ENCODE results near the gene FAAP20. TPM values are rescaled to one million over a fixed set of nuclear protein-coding genes. Genes with fewer than 3 reads are reported as not detected.
A peak's percentile ranks its signal among the peaks of the same experiment; 100 is the strongest.

FAAP20 gene
- total and polyA plus RNA-seq, 9 of the 15 experiments (the other 6 are each of a cell fraction or from before 2014, with no cell fraction given): 0.58 to 143 (median 9.9) TPM

DNA sequence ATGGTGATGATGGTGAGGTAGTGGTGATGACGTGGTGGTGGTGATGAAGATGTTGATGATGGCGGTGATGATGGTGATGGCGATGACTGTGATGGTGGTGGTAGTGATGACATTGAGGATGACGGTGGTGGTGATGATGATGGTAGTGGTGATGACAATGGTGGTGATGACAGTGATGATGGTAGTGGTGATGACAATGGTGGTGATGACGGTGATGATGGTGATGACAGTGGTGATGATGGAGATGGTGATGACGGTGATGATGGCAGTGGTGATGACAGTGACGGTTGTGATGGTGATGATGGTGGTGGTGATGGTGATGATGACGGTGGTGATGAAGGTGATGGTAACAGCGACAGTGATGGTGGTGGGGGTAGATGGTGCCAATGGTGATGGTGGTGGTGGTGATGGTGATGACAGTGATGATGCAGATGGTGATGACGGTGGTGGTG, 39.4 kb downstream of the FAAP20 start (continued):
- TF ChIP-seq, protein P1, sequence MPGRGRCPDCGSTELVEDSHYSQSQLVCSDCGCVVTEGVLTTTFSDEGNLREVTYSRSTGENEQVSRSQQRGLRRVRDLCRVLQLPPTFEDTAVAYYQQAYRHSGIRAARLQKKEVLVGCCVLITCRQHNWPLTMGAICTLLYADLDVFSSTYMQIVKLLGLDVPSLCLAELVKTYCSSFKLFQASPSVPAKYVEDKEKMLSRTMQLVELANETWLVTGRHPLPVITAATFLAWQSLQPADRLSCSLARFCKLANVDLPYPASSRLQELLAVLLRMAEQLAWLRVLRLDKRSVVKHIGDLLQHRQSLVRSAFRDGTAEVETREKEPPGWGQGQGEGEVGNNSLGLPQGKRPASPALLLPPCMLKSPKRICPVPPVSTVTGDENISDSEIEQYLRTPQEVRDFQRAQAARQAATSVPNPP (IDR thresholded peaks at IDR 0.05; ENCODE audit: borderline replicate concordance, insufficient read depth, insufficient read length): no peak
- TF ChIP-seq, protein P2, sequence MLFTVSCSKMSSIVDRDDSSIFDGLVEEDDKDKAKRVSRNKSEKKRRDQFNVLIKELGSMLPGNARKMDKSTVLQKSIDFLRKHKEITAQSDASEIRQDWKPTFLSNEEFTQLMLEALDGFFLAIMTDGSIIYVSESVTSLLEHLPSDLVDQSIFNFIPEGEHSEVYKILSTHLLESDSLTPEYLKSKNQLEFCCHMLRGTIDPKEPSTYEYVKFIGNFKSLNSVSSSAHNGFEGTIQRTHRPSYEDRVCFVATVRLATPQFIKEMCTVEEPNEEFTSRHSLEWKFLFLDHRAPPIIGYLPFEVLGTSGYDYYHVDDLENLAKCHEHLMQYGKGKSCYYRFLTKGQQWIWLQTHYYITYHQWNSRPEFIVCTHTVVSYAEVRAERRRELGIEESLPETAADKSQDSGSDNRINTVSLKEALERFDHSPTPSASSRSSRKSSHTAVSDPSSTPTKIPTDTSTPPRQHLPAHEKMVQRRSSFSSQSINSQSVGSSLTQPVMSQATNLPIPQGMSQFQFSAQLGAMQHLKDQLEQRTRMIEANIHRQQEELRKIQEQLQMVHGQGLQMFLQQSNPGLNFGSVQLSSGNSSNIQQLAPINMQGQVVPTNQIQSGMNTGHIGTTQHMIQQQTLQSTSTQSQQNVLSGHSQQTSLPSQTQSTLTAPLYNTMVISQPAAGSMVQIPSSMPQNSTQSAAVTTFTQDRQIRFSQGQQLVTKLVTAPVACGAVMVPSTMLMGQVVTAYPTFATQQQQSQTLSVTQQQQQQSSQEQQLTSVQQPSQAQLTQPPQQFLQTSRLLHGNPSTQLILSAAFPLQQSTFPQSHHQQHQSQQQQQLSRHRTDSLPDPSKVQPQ (CRISPR knock-in tag; IDR thresholded peaks at IDR 0.05; ENCODE audit: borderline replicate concordance): no peak
- TF ChIP-seq ZNF354B (CRISPR knock-in tag; IDR thresholded peaks at IDR 0.05): no peak
- TF ChIP-seq, protein P3, sequence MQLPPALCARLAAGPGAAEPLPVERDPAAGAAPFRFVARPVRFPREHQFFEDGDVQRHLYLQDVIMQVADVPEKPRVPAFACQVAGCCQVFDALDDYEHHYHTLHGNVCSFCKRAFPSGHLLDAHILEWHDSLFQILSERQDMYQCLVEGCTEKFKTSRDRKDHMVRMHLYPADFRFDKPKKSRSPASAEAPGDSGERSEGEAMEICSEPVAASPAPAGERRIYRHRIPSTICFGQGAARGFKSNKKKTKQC (CRISPR knock-in tag; IDR thresholded peaks at IDR 0.05): no peak
- TF ChIP-seq NELFE (IDR thresholded peaks at IDR 0.05; ENCODE audit: insufficient read depth, insufficient read length): no peak
- peak; percentile 84; the same call in 1 of the 2 replicates for TF ChIP-seq TSC22D4 (tag; IDR thresholded peaks at IDR 0.05)
- peak; percentile 22; the same call in 1 of the 2 replicates for TF ChIP-seq CTBP1 (IDR thresholded peaks at IDR 0.05; ENCODE audit: borderline replicate concordance)
- no peak for TF ChIP-seq BCL6 (CRISPR knock-in tag; IDR thresholded peaks at IDR 0.05)
- TF ChIP-seq CREM (IDR thresholded peaks at IDR 0.05; ENCODE audit: low read depth): peak; percentile 46
- TF ChIP-seq HEY1 (CRISPR knock-in tag; IDR thresholded peaks at IDR 0.05; ENCODE audit: borderline replicate concordance): no peak
- no peak for TF ChIP-seq YBX1 (IDR thresholded peaks at IDR 0.05)
- TF ChIP-seq HDAC1 (IDR thresholded peaks at IDR 0.05): 0 out of 4 replicates have a peak, but pooled peaks of 1 of the 2 experiments have one; percentile 59
- TF ChIP-seq, protein P4, sequence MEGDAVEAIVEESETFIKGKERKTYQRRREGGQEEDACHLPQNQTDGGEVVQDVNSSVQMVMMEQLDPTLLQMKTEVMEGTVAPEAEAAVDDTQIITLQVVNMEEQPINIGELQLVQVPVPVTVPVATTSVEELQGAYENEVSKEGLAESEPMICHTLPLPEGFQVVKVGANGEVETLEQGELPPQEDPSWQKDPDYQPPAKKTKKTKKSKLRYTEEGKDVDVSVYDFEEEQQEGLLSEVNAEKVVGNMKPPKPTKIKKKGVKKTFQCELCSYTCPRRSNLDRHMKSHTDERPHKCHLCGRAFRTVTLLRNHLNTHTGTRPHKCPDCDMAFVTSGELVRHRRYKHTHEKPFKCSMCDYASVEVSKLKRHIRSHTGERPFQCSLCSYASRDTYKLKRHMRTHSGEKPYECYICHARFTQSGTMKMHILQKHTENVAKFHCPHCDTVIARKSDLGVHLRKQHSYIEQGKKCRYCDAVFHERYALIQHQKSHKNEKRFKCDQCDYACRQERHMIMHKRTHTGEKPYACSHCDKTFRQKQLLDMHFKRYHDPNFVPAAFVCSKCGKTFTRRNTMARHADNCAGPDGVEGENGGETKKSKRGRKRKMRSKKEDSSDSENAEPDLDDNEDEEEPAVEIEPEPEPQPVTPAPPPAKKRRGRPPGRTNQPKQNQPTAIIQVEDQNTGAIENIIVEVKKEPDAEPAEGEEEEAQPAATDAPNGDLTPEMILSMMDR (IDR thresholded peaks at IDR 0.05 in 2 of 3, conservative IDR thresholded peaks at IDR 0.05 in 1 of 3; ENCODE audit: insufficient read depth in 2 of 3, low read depth in 1 of 3, low read length in 3 of 3): no peak
- TF ChIP-seq, protein P5, sequence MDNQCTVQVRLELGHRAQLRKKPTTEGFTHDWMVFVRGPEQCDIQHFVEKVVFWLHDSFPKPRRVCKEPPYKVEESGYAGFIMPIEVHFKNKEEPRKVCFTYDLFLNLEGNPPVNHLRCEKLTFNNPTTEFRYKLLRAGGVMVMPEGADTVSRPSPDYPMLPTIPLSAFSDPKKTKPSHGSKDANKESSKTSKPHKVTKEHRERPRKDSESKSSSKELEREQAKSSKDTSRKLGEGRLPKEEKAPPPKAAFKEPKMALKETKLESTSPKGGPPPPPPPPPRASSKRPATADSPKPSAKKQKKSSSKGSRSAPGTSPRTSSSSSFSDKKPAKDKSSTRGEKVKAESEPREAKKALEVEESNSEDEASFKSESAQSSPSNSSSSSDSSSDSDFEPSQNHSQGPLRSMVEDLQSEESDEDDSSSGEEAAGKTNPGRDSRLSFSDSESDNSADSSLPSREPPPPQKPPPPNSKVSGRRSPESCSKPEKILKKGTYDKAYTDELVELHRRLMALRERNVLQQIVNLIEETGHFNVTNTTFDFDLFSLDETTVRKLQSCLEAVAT (IDR thresholded peaks at IDR 0.05): no peak
- TF ChIP-seq XRCC3 (IDR thresholded peaks at IDR 0.05): no peak
- TF ChIP-seq MTA2 (IDR thresholded peaks at IDR 0.05; ENCODE audit: low read depth): no peak
- TF ChIP-seq NBN (IDR thresholded peaks at IDR 0.05; ENCODE audit: low read depth): no peak
- no peak for TF ChIP-seq SAFB2 (IDR thresholded peaks at IDR 0.05; ENCODE audit: borderline replicate concordance, low read depth, low read length, severe bottlenecking)
- TF ChIP-seq ARID2 (IDR thresholded peaks at IDR 0.05): no peak
- TF ChIP-seq ZNF12 (CRISPR knock-in tag; IDR thresholded peaks at IDR 0.05): no peak
- TF ChIP-seq NRF1 (conservative IDR thresholded peaks at IDR 0.05 in 1 of 2, IDR thresholded peaks at IDR 0.05 in 1 of 2): no peak
- TF ChIP-seq BRD4 (IDR thresholded peaks at IDR 0.05): no peak
- no peak for TF ChIP-seq ELF2 (CRISPR knock-in tag; IDR thresholded peaks at IDR 0.05)
